Activated CD8-positive, alpha-beta T cell treated with anti-CD3 and anti-CD28 coated beads for 36 hours (primary cell): Measurements from ENCODE around the gene SFXN4. TPM values are rescaled to one million over a fixed set of nuclear protein-coding genes. Genes with fewer than 3 reads are reported as not detected.
A peak's percentile ranks its signal among the peaks of the same experiment; 100 is the strongest.

Experiments
- ATAC-seq: fragments of 200-7000 bp; cut with Tn5 transposase; one replicate; pipeline ENCODE4 v1.10.0; 2021; ENCODE audit warnings: mild to moderate bottlenecking, moderate library complexity
- CTCF ChIA-PET: fragments of 350-600 bp; sonication (Branson Sonifier 250); formaldehyde crosslinking; loops from one replicate; lab custom pipeline; 2021; ENCODE audit warnings: antibody characterized with exemption; lab: Charles Lee
- POLR2A ChIA-PET: fragments of 350-600 bp; sonication (Branson Sonifier 250); formaldehyde crosslinking; loops from one replicate; lab custom pipeline; 2021; ENCODE audit warnings: antibody characterized with exemption; lab: Charles Lee
- DNase-seq: peaks from one replicate; pipeline ENCODE4 v3.0.0-alpha.2; 2020
- H3K27ac Mint-ChIP-seq: one replicate; pipeline ENCODE4 v1.8.0; 2021; ENCODE audit warnings: mild to moderate bottlenecking, mixed read lengths
- H3K27me3 Mint-ChIP-seq: one replicate; pipeline ENCODE4 v1.8.0; 2021; ENCODE audit warnings: mixed read lengths
- H3K36me3 Mint-ChIP-seq: one replicate; pipeline ENCODE4 v1.8.0; 2021; ENCODE audit warnings: low read depth, mixed read lengths
- H3K4me1 Mint-ChIP-seq: one replicate; pipeline ENCODE4 v1.8.0; 2021; ENCODE audit warnings: low read depth, mixed read lengths
- H3K4me3 Mint-ChIP-seq: one replicate; pipeline ENCODE4 v1.8.0; 2021; ENCODE audit warnings: mild to moderate bottlenecking, moderate library complexity, mixed read lengths
- H3K9me3 Mint-ChIP-seq: one replicate; pipeline ENCODE4 v1.8.0; 2021; ENCODE audit warnings: mixed read lengths
- intact Hi-C: fragments of 100-400 bp; cut with micrococcal nuclease; formaldehyde crosslinking; loops from one replicate; pipeline ENCODE4 v1.10.0; 2022
- total RNA-seq, 2 experiments: library from RNA; stranded (reverse); gene quantifications; one replicate each; pipeline ENCODE4 v1.2.3, GENCODE V29; 2021
- TF ChIP-seq, protein P1 (sequence below): fragments of 200-600 bp; IDR thresholded peaks from one replicate; pipeline ENCODE4 v1.8.0; 2022; ENCODE audit warnings: antibody characterized with exemption, mild to moderate bottlenecking

SFXN4 gene, protein sequence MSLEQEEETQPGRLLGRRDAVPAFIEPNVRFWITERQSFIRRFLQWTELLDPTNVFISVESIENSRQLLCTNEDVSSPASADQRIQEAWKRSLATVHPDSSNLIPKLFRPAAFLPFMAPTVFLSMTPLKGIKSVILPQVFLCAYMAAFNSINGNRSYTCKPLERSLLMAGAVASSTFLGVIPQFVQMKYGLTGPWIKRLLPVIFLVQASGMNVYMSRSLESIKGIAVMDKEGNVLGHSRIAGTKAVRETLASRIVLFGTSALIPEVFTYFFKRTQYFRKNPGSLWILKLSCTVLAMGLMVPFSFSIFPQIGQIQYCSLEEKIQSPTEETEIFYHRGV
- total RNA-seq, result 10 to 100 TPM; 45.9 to 50.3 TPM

DNA sequence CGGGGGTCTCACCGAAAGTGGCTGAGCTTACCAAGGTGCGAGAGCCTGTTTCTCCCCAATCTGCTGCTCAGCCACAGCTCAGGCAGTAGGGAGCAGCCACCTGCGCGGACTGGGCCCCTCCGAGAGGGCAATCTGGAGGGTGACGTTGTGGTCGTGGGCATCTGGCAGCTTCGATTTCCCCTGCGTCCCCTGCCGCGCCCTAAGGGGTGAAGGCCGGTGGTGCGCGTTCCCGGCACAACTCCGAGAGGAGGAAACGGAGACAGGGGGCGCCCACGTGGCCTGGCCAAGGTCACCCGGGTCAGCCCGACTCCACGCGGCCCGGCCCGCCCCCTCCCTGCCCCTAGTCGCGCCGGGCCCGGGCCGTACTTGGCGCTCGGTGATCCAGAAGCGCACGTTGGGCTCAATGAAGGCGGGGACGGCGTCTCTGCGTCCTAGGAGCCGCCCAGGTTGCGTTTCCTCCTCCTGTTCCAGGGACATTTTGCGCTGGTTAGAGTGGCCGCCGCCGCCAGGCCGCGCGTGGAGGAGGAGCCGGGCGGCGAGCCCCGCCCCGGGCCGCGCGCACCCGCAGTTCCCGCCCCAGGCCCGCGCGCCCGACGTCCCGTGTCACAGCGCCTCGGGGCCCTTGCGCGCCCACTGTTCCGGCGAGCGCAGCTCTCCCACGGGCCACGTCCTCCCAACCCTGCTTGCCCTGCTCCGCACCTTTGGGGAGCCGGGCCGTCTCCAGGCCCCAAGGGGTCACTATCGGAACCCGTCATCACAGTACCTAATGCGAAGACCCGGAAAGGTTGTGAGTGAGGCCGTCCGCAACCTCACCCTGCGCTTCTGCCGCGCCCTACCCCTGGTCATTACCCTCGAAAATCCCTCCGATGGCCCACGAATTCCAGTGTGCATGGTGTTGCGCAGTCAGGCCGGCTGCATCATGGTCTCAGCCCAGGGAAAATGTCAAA is at the start of gene SFXN4:
SFXN4 (minus strand) TSS at position 544 of the 947 bp plus-strand sequence; CDS start at position 477, 67 bp downstream.
- peak; percentile 80 for DNase-seq
- intact Hi-C loops, result no loop called here
- H3K27ac Mint-ChIP-seq, result peak within 1 kb of the TSS; percentile 95
- peaks cover 37% of the 10 kb centered on the region for H3K4me1 Mint-ChIP-seq
- ChIA-PET CTCF (interaction anchor here (1.0 to 1.3 kb wide), 3 partner anchors 33 to 42 kb away, joined by 3 to 5 read pairs (median 5); partner anchors contain the start of gene GRK5), POLR2A (interaction anchor here (0.7 to 2.9 kb wide), 18 partner anchors 11 to 186 kb away, joined by 3 to 14 read pairs (median 4); no protein-coding TSS in a partner anchor)
- H3K36me3 Mint-ChIP-seq, result peaks cover 45% of the 10 kb centered on the region
- no peaks in the 10 kb centered on the region for H3K9me3 Mint-ChIP-seq
- peak; percentile 92 for ATAC-seq
- peak within 1 kb of the TSS; percentile 79 for H3K4me3 Mint-ChIP-seq
- TF ChIP-seq, protein P1, sequence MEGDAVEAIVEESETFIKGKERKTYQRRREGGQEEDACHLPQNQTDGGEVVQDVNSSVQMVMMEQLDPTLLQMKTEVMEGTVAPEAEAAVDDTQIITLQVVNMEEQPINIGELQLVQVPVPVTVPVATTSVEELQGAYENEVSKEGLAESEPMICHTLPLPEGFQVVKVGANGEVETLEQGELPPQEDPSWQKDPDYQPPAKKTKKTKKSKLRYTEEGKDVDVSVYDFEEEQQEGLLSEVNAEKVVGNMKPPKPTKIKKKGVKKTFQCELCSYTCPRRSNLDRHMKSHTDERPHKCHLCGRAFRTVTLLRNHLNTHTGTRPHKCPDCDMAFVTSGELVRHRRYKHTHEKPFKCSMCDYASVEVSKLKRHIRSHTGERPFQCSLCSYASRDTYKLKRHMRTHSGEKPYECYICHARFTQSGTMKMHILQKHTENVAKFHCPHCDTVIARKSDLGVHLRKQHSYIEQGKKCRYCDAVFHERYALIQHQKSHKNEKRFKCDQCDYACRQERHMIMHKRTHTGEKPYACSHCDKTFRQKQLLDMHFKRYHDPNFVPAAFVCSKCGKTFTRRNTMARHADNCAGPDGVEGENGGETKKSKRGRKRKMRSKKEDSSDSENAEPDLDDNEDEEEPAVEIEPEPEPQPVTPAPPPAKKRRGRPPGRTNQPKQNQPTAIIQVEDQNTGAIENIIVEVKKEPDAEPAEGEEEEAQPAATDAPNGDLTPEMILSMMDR, result no peak
- no peaks in the 10 kb centered on the region for H3K27me3 Mint-ChIP-seq

DNA sequence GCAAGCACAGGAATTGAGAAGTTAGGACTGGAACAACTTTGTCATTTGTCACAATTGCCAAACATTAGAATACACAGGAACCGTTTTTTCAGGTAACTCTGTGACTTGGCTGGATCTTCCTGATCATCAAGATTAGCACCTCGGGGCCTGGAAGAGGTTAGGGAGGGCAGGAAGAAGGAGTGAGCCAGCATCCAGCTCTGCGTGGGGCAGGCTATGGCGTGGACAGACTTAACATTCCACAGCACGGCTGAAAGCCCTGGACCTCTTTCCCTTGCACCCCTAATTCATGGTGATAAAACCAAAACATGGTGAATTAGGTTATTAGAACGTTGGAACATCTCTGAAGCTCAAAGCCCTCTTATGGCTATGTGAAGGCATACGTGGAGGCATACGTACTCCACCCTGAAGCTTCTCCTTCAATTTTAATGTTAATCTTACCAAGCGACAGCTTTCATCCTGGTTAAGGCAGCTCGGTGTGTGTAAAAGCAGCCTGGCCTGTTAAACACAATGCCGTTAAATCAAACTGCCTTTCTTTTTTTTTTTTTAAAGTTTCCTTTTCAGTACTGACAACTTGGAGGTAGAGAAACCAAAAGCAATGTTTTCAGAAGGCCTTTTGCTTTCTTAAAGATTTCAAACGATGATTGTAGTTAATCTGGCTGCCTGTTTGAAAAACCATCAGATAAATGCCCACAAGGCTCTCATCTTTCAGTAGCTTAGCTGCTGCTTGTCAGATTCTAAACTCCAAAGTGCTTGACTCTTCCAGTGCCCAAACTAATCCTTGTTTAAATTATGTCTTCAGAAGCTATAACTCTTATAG is 46.3 kb upstream of the SFXN4 start:
- POLR2A ChIA-PET, result interaction anchor here (0.7 to 1.3 kb wide), 8 partner anchors 10 to 282 kb away, joined by 3 to 4 read pairs (median 4); no protein-coding TSS in a partner anchor
- Mint-ChIP-seq H3K4me1 (peaks cover 46% of the 10 kb centered on the region), H3K9me3 (no peaks in the 10 kb centered on the region), H3K36me3 (no peaks in the 10 kb centered on the region), H3K27ac (peak overlapping the region; percentile 91), H3K4me3 (peak overlapping the region; percentile 68), H3K27me3 (no peaks in the 10 kb centered on the region)
- intact Hi-C loops, result no loop called here
- CTCF ChIA-PET, result interaction anchor here (0.8 to 2.5 kb wide), 10 partner anchors 10 to 204 kb away, joined by 3 to 8 read pairs (median 4); no protein-coding TSS in a partner anchor
- DNase-seq (no peak), ATAC-seq (no peak)
- TF ChIP-seq, protein P1, result no peak

DNA sequence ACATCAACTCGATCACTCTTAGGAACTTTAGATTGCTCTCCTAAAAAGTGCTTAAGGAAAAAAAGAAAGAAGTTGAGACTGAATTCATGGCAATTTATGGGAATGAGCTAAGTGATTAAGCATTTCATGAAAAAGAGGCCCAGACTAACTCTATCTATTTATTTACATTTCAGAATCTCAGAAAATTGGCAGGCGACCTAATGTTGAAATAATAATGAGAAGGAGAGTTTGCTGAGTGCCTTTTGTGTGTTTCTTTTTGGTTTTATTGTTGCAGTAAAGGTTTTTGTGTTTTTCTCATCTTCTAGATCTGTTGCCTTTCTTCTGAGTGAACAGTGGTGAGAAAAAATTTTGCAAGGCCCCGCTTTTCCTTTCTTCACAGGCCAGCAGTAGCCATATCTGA is 45.7 kb upstream of the SFXN4 start:
- intact Hi-C loops, result no loop called here
- Mint-ChIP-seq H3K4me3 (peak overlapping the region; percentile 68), H3K36me3 (no peaks in the 10 kb centered on the region), H3K9me3 (no peaks in the 10 kb centered on the region), H3K27ac (peak overlapping the region; percentile 91), H3K27me3 (no peaks in the 10 kb centered on the region), H3K4me1 (peaks cover 48% of the 10 kb centered on the region)
- ChIA-PET CTCF (interaction anchor here (0.8 to 5.5 kb wide), 8 partner anchors 9 to 119 kb away, joined by 3 to 31 read pairs (median 4); no protein-coding TSS in a partner anchor), POLR2A (interaction anchor here (0.8 kb wide), 1 partner anchor 23 kb away, joined by 3 read pairs; no protein-coding TSS in a partner anchor)
- DNase-seq (no peak), ATAC-seq (no peak)
- TF ChIP-seq, protein P1, result no peak

DNA sequence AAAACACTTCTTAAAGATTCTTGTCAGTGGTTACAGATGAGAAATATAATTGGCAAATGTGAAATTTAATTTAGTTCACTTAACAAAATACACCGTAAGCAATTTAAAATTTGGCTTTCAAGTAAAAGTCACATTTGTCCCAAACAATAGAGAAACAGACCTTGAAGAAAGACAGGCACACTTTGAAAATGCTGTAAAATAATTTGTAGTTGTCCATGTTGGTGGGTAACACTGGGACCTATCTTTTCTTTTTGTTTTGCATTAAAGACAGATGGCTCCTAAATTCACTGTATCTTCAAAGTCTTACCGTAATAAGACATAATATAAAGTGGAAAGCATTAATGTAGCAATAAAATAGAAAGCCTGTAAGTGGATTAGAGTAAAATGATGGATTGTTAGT is 45.1 kb upstream of the SFXN4 start:
- ATAC-seq (no peak), DNase-seq (no peak)
- intact Hi-C loops, result no loop called here
- no peaks in the 10 kb centered on the region for H3K27me3 Mint-ChIP-seq
- TF ChIP-seq, protein P1, result no peak
- ChIA-PET POLR2A (interaction anchor here (0.8 kb wide), 1 partner anchor 24 kb away, joined by 3 read pairs; no protein-coding TSS in a partner anchor), CTCF (interaction anchor here (0.6 to 5.5 kb wide), 16 partner anchors 8 to 208 kb away, joined by 3 to 34 read pairs (median 6); no protein-coding TSS in a partner anchor)
- peak overlapping the region; percentile 91 for H3K27ac Mint-ChIP-seq
- no peaks in the 10 kb centered on the region for H3K9me3 Mint-ChIP-seq
- no peaks in the 10 kb centered on the region for H3K36me3 Mint-ChIP-seq
- H3K4me3 Mint-ChIP-seq, result no peak overlapping the region
- H3K4me1 Mint-ChIP-seq, result peaks cover 52% of the 10 kb centered on the region
